Endothelial cell of umbilical vein (primary cell): Measurements from ENCODE around the gene STAT5B.
A peak's percentile ranks its signal among the peaks of the same experiment; 100 is the strongest.

Experiments used
- FOS ChIP-seq: IDR thresholded peaks from 2 replicates; pipeline ENCODE4 v1.6.1; 2011; ENCODE audit warnings: mild to moderate bottlenecking, low read length, moderate library complexity, borderline replicate concordance; ENCODE audit not compliant: insufficient read depth
- POLR2A ChIP-seq: IDR thresholded peaks from 2 replicates; pipeline ENCODE4 v1.6.1; 2012; ENCODE audit warnings: low read depth, mild to moderate bottlenecking, control low read depth, low read length
- TF ChIP-seq, protein P1 (sequence below), 2 donors: IDR thresholded peaks; 1 replicate in 1 of 2; 2 replicates in 1 of 2; pipeline ENCODE4 v1.5.1; 2011; ENCODE audit warnings: low read length in 2 of 2, mild to moderate bottlenecking in 2 of 2, moderate library complexity in 2 of 2, control low read depth in 1 of 2, inconsistent platforms in 1 of 2, low read depth in 1 of 2; ENCODE audit not compliant: insufficient read depth in 1 of 2; ENCODE audit errors: extremely low read depth in 1 of 2

DNA sequence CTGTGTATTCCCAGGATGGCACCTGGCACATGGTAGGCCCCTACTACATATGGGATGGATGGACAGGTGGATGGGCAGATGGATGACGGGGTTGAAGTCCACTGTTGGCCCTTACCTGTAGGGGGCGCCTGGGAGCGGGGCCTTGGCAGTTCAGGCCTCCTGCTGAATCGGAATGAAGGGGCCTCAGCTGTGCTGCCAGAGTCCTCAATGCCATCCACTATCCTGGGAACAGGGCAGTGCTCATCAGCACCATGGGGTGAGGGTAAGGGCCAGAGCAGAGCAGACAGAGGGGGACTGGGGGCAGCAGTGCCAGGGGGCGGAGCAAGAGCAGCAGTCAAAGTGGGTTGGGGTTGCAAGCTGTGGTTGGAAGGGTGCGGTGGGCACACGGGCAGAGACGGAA, 113.1 kb downstream of the STAT5B start:
- TF ChIP-seq, protein P1, sequence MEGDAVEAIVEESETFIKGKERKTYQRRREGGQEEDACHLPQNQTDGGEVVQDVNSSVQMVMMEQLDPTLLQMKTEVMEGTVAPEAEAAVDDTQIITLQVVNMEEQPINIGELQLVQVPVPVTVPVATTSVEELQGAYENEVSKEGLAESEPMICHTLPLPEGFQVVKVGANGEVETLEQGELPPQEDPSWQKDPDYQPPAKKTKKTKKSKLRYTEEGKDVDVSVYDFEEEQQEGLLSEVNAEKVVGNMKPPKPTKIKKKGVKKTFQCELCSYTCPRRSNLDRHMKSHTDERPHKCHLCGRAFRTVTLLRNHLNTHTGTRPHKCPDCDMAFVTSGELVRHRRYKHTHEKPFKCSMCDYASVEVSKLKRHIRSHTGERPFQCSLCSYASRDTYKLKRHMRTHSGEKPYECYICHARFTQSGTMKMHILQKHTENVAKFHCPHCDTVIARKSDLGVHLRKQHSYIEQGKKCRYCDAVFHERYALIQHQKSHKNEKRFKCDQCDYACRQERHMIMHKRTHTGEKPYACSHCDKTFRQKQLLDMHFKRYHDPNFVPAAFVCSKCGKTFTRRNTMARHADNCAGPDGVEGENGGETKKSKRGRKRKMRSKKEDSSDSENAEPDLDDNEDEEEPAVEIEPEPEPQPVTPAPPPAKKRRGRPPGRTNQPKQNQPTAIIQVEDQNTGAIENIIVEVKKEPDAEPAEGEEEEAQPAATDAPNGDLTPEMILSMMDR (IDR thresholded peaks at IDR 0.05; ENCODE audit: extremely low read depth in 1 of 2, insufficient read depth in 1 of 2, low read depth in 1 of 2, low read length in 2 of 2): peak; percentile 47 to 54
- TF ChIP-seq FOS: no peak
- TF ChIP-seq POLR2A: no peak
